Activated B cell treated with CpG ODN at 0.5 μM for 24 hours (primary cell): ENCODE measurements around the gene HELZ. TPM values are rescaled to one million over a fixed set of nuclear protein-coding genes. Genes with fewer than 3 reads are reported as not detected.

Source experiments
- ATAC-seq: fragments of 200-7000 bp; cut with Tn5 transposase; one replicate; pipeline ENCODE4 v1.10.0; 2021; ENCODE audit warnings: low read depth, mild to moderate bottlenecking, moderate library complexity
- CTCF ChIA-PET: fragments of 350-600 bp; sonication (Branson Sonifier 250); formaldehyde crosslinking; loops from one replicate; lab custom pipeline; 2021; ENCODE audit warnings: antibody characterized with exemption; lab: Charles Lee
- POLR2A ChIA-PET: fragments of 350-600 bp; sonication (Branson Sonifier 250); formaldehyde crosslinking; loops from one replicate; lab custom pipeline; 2021; ENCODE audit warnings: antibody characterized with exemption; lab: Charles Lee
- DNase-seq: peaks from one replicate; pipeline ENCODE4 v3.0.0; 2022
- H3K27ac Mint-ChIP-seq: one replicate; pipeline ENCODE4 v1.8.0; 2020; ENCODE audit warnings: mixed read lengths
- H3K27me3 Mint-ChIP-seq: one replicate; pipeline ENCODE4 v1.8.0; 2021; ENCODE audit warnings: mixed read lengths
- H3K36me3 Mint-ChIP-seq: one replicate; pipeline ENCODE4 v1.8.0; 2021; ENCODE audit warnings: low read depth, mixed read lengths
- H3K4me1 Mint-ChIP-seq: one replicate; pipeline ENCODE4 v1.8.0; 2021; ENCODE audit warnings: mixed read lengths
- H3K4me3 Mint-ChIP-seq: one replicate; pipeline ENCODE4 v1.8.0; 2020; ENCODE audit warnings: mild to moderate bottlenecking, mixed read lengths
- H3K9me3 Mint-ChIP-seq: one replicate; pipeline ENCODE4 v1.8.0; 2020; ENCODE audit warnings: mixed read lengths
- CTCF ChIP-seq: fragments of 200-600 bp; IDR thresholded peaks from one replicate; pipeline ENCODE4 v1.8.0; 2022; ENCODE audit warnings: antibody characterized with exemption, mild to moderate bottlenecking
- intact Hi-C: fragments of 100-400 bp; cut with micrococcal nuclease; formaldehyde crosslinking; loops from one replicate; pipeline ENCODE4 v1.15.1; 2024
- total RNA-seq: library from RNA; stranded (reverse); gene quantifications from 2 replicates; pipeline ENCODE4 v1.2.3, GENCODE V29; 2022

HELZ gene
- total RNA-seq, 1 donor from 2014 or later, result 69.7 TPM

- H3K27ac Mint-ChIP-seq, result no peak overlapping the region
- POLR2A ChIA-PET, result no interaction called here
- peaks cover 95% of the 10 kb centered on the region for H3K36me3 Mint-ChIP-seq
- H3K4me3 Mint-ChIP-seq, result no peak overlapping the region
- CTCF ChIA-PET, result no interaction called here
- intact Hi-C loops, result no loop called here
- H3K4me1 Mint-ChIP-seq, result no peaks in the 10 kb centered on the region
- no peak for ATAC-seq
- no peak for DNase-seq
- TF ChIP-seq CTCF, result no peak
- H3K9me3 Mint-ChIP-seq, result peaks cover 14% of the 10 kb centered on the region
- H3K27me3 Mint-ChIP-seq, result no peaks in the 10 kb centered on the region
These were observed 131.5 kb downstream of the HELZ start for GRCh38 chr17:67113486-67113885.

GRCh38 chr17:67111808-67112207 lies 133.2 kb downstream of the HELZ start:
- Mint-ChIP-seq H3K36me3 (peaks cover 95% of the 10 kb centered on the region), H3K4me1 (no peaks in the 10 kb centered on the region), H3K4me3 (no peak overlapping the region), H3K9me3 (peaks cover 9% of the 10 kb centered on the region), H3K27me3 (no peaks in the 10 kb centered on the region), H3K27ac (no peak overlapping the region)
- ChIA-PET POLR2A (no interaction called here), CTCF (interaction anchor here (0.6 kb wide), 1 partner anchor 352 kb away, joined by 3 read pairs; no protein-coding TSS in a partner anchor)
- DNase-seq (no peak), ATAC-seq (no peak)
- no peak for TF ChIP-seq CTCF
- intact Hi-C loops, result no loop called here

- no peak overlapping the region for H3K4me3 Mint-ChIP-seq
- H3K36me3 Mint-ChIP-seq, result peaks cover 94% of the 10 kb centered on the region
- H3K27ac Mint-ChIP-seq, result no peak overlapping the region
- POLR2A ChIA-PET, result no interaction called here
- DNase-seq (no peak), ATAC-seq (no peak)
- no peak for TF ChIP-seq CTCF
- intact Hi-C loops, result no loop called here
- CTCF ChIA-PET, result interaction anchor here (0.6 kb wide), 1 partner anchor 353 kb away, joined by 3 read pairs; no protein-coding TSS in a partner anchor
- no peaks in the 10 kb centered on the region for H3K27me3 Mint-ChIP-seq
- peaks cover 7% of the 10 kb centered on the region for H3K9me3 Mint-ChIP-seq
- H3K4me1 Mint-ChIP-seq, result no peaks in the 10 kb centered on the region
These were observed 133.7 kb downstream of the HELZ start for GRCh38 chr17:67111327-67111726.

- H3K36me3 Mint-ChIP-seq, result peaks cover 92% of the 10 kb centered on the region
- no peak overlapping the region for H3K27ac Mint-ChIP-seq
- H3K27me3 Mint-ChIP-seq, result no peaks in the 10 kb centered on the region
- CTCF ChIA-PET, result no interaction called here
- H3K4me1 Mint-ChIP-seq, result no peaks in the 10 kb centered on the region
- peaks cover 2% of the 10 kb centered on the region for H3K9me3 Mint-ChIP-seq
- no peak for TF ChIP-seq CTCF
- POLR2A ChIA-PET, result no interaction called here
- H3K4me3 Mint-ChIP-seq, result no peak overlapping the region
- intact Hi-C loops, result no loop called here
- DNase-seq, result no peak
- no peak for ATAC-seq
These were observed 134.4 kb downstream of the HELZ start for GRCh38 chr17:67110619-67111018.

- intact Hi-C loops, result no loop called here
- no peaks in the 10 kb centered on the region for H3K27me3 Mint-ChIP-seq
- peaks cover 90% of the 10 kb centered on the region for H3K36me3 Mint-ChIP-seq
- no peak overlapping the region for H3K27ac Mint-ChIP-seq
- H3K4me1 Mint-ChIP-seq, result no peaks in the 10 kb centered on the region
- TF ChIP-seq CTCF, result no peak
- H3K4me3 Mint-ChIP-seq, result no peak overlapping the region
- DNase-seq (no peak), ATAC-seq (no peak)
- CTCF ChIA-PET, result no interaction called here
- no peaks in the 10 kb centered on the region for H3K9me3 Mint-ChIP-seq
- POLR2A ChIA-PET, result no interaction called here
These were observed 135.9 kb downstream of the HELZ start for GRCh38 chr17:67109111-67109510.
